HEK293T (cell line): Measurements from ENCODE around the gene BRF1.

Experiments
- CTCF ChIA-PET: fragments of 350-600 bp; formaldehyde crosslinking; extraction: SDS; loops from one replicate; lab custom pipeline; 2021; ENCODE audit warnings: antibody characterized with exemption, inconsistent platforms; lab: Yijun Ruan, JAX
- POLR2A ChIA-PET: fragments of 350-600 bp; formaldehyde crosslinking; extraction: SDS; loops from one replicate; lab custom pipeline; 2020; ENCODE audit warnings: antibody characterized with exemption, inconsistent platforms; lab: Yijun Ruan, JAX
- DNase-seq: peaks from one replicate; pipeline ENCODE4 v3.0.0; 2012; ENCODE audit warnings: mixed read lengths; ENCODE audit errors: extremely low spot score
- ARNT ChIP-seq: fragments of 450-650 bp; IDR thresholded peaks from 2 replicates; pipeline ENCODE4 v1.6.1; 2017; ENCODE audit warnings: mild to moderate bottlenecking
- BHLHE40 ChIP-seq: fragments of 450-650 bp; IDR thresholded peaks from 2 replicates; pipeline ENCODE4 v1.6.1; 2016; ENCODE audit warnings: mild to moderate bottlenecking, moderate library complexity, borderline replicate concordance
- CTBP1 ChIP-seq: fragments of 450-650 bp; IDR thresholded peaks from 2 replicates; pipeline ENCODE4 v1.6.1; 2016; ENCODE audit warnings: borderline replicate concordance
- ELF4 ChIP-seq: fragments of 450-650 bp; IDR thresholded peaks from 2 replicates; pipeline ENCODE4 v1.6.1; 2017; ENCODE audit warnings: antibody characterized with exemption
- FOXA1 ChIP-seq: fragments of 450-650 bp; IDR thresholded peaks from 2 replicates; pipeline ENCODE4 v1.6.1; 2016; ENCODE audit warnings: mild to moderate bottlenecking
- FOXK2 ChIP-seq: fragments of 450-650 bp; IDR thresholded peaks from 2 replicates; pipeline ENCODE4 v1.6.1; 2016; ENCODE audit warnings: mild to moderate bottlenecking
- FOXM1 ChIP-seq: fragments of 450-650 bp; IDR thresholded peaks from 2 replicates; pipeline ENCODE4 v1.6.1; 2017; ENCODE audit warnings: mild to moderate bottlenecking, borderline replicate concordance
- HDGF ChIP-seq: fragments of 450-650 bp; IDR thresholded peaks from 2 replicates; pipeline ENCODE4 v1.6.1; 2017; ENCODE audit warnings: antibody characterized with exemption, borderline replicate concordance
- L3MBTL2 ChIP-seq: fragments of 450-650 bp; conservative IDR thresholded peaks from 2 replicates; pipeline ENCODE4 v1.6.1; 2016; ENCODE audit warnings: mild to moderate bottlenecking
- LEF1 ChIP-seq: fragments of 450-650 bp; IDR thresholded peaks from 2 replicates; pipeline ENCODE4 v1.6.1; 2017; ENCODE audit warnings: mild to moderate bottlenecking, borderline replicate concordance
- NFRKB ChIP-seq: fragments of 450-650 bp; IDR thresholded peaks from 2 replicates; pipeline ENCODE4 v1.6.1; 2016; ENCODE audit warnings: mild to moderate bottlenecking, moderate library complexity
- PKNOX1 ChIP-seq: fragments of 450-650 bp; IDR thresholded peaks from 2 replicates; pipeline ENCODE4 v1.6.1; 2016
- SP1 ChIP-seq: fragments of 450-650 bp; IDR thresholded peaks from 2 replicates; pipeline ENCODE4 v1.6.1; 2017
- SUZ12 ChIP-seq: fragments of 450-650 bp; IDR thresholded peaks from 2 replicates; pipeline ENCODE4 v1.6.1; 2016; ENCODE audit warnings: mild to moderate bottlenecking
- TARDBP ChIP-seq: fragments of 450-650 bp; IDR thresholded peaks from 2 replicates; pipeline ENCODE4 v1.6.1; 2016
- ZNF384 ChIP-seq: fragments of 450-650 bp; IDR thresholded peaks from 2 replicates; pipeline ENCODE4 v1.6.1; 2016

BRF1 gene

GRCh38 chr14:105173901-105174894 lies 126.6 kb downstream of the BRF1 start:
- POLR2A ChIA-PET = interaction anchor here (2.1 kb wide), 1 partner anchor 80 kb away, joined by 5 read pairs; no protein-coding TSS in a partner anchor
- DNase-seq = no peak
- TF ChIP-seq BHLHE40 (no peak), L3MBTL2 (no peak)
- CTCF ChIA-PET = no interaction called here

GRCh38 chr14:105173145-105173544 lies 127.7 kb downstream of the BRF1 start:
- no peak for TF ChIP-seq CTBP1
- no peak for TF ChIP-seq FOXA1
- TF ChIP-seq SUZ12 = no peak
- no peak for TF ChIP-seq FOXM1
- POLR2A ChIA-PET = interaction anchor here (1.3 to 2.1 kb wide), 2 partner anchors 12 to 79 kb away, joined by 3 to 5 read pairs; no protein-coding TSS in a partner anchor
- no peak for DNase-seq
- CTCF ChIA-PET = interaction anchor here (0.6 to 1.3 kb wide), 2 partner anchors 9 to 86 kb away, joined by 4 to 6 read pairs; no protein-coding TSS in a partner anchor

GRCh38 chr14:105172476-105172875 lies 128.3 kb downstream of the BRF1 start:
- POLR2A ChIA-PET = interaction anchor here (1.3 to 3.2 kb wide), 3 partner anchors 8 to 78 kb away, joined by 3 to 21 read pairs (median 5); partner anchors contain the start of gene NUDT14
- no peak for DNase-seq
- TF ChIP-seq FOXA1 = no peak
- TF ChIP-seq SUZ12 = no peak
- no peak for TF ChIP-seq HDGF
- TF ChIP-seq NFRKB = no peak
- TF ChIP-seq FOXK2 = no peak
- no peak for TF ChIP-seq SP1
- TF ChIP-seq L3MBTL2 = no peak
- CTCF ChIA-PET = interaction anchor here (1.3 kb wide), 1 partner anchor 10 kb away, joined by 4 read pairs; no protein-coding TSS in a partner anchor

- CTCF ChIA-PET = interaction anchor here (0.5 to 2.1 kb wide), 3 partner anchors 10 to 89 kb away, joined by 3 to 10 read pairs (median 3); partner anchors contain the start of gene NUDT14
- POLR2A ChIA-PET = interaction anchor here (0.6 to 3.2 kb wide), 2 partner anchors 10 to 143 kb away, joined by 3 to 21 read pairs; partner anchors contain the start of genes NUDT14 and PACS2
- no peak for DNase-seq
- TF ChIP-seq LEF1 (no peak), HDGF (no peak), BHLHE40 (no peak), CTBP1 (no peak), L3MBTL2 (no peak), ARNT (no peak)
Measured at GRCh38 chr14:105171004-105171673, 129.7 kb downstream of the BRF1 start.

GRCh38 chr14:105169776-105170655 lies 130.8 kb downstream of the BRF1 start:
- ChIA-PET POLR2A (interaction anchor here (0.5 to 3.2 kb wide), 2 partner anchors 11 to 488 kb away, joined by 3 to 21 read pairs; partner anchors contain the start of gene NUDT14), CTCF (interaction anchor here (0.7 to 2.1 kb wide), 5 partner anchors 11 to 78 kb away, joined by 3 to 10 read pairs (median 5); partner anchors contain the start of gene NUDT14)
- DNase-seq = no peak
- TF ChIP-seq CTBP1 = no peak
- TF ChIP-seq LEF1 = no peak
- no peak for TF ChIP-seq NFRKB
- no peak for TF ChIP-seq SP1
- no peak for TF ChIP-seq ZNF384
- no peak for TF ChIP-seq PKNOX1
- TF ChIP-seq FOXK2 = no peak
- TF ChIP-seq ARNT = no peak
- TF ChIP-seq TARDBP = no peak
- TF ChIP-seq ELF4 = no peak

GRCh38 chr14:105168979-105169507 lies 131.8 kb downstream of the BRF1 start:
- ChIA-PET CTCF (interaction anchor here (0.7 to 2.1 kb wide), 6 partner anchors 12 to 77 kb away, joined by 3 to 10 read pairs (median 4); partner anchors contain the start of gene NUDT14), POLR2A (interaction anchor here (1.2 to 2.0 kb wide), 3 partner anchors 80 to 145 kb away, joined by 3 to 7 read pairs (median 5); partner anchors contain the start of genes BRF1, BTBD6 and PACS2)
- TF ChIP-seq NFRKB = no peak
- 0 out of 2 replicates have a peak, but pooled peaks have one; percentile 21 for TF ChIP-seq CTBP1
- peak; percentile 50 for TF ChIP-seq L3MBTL2
- peak; percentile 71 for DNase-seq
